DMS79 treated with DMSO at 0.1 percent for 48 hours (cell line): Measurements from ENCODE around the gene SNRK.

Source experiments
- DNase-seq: peaks from one replicate; lab custom pipeline; 2025; lab: John Stamatoyannopoulos, UW

The SNRK gene

DNA sequence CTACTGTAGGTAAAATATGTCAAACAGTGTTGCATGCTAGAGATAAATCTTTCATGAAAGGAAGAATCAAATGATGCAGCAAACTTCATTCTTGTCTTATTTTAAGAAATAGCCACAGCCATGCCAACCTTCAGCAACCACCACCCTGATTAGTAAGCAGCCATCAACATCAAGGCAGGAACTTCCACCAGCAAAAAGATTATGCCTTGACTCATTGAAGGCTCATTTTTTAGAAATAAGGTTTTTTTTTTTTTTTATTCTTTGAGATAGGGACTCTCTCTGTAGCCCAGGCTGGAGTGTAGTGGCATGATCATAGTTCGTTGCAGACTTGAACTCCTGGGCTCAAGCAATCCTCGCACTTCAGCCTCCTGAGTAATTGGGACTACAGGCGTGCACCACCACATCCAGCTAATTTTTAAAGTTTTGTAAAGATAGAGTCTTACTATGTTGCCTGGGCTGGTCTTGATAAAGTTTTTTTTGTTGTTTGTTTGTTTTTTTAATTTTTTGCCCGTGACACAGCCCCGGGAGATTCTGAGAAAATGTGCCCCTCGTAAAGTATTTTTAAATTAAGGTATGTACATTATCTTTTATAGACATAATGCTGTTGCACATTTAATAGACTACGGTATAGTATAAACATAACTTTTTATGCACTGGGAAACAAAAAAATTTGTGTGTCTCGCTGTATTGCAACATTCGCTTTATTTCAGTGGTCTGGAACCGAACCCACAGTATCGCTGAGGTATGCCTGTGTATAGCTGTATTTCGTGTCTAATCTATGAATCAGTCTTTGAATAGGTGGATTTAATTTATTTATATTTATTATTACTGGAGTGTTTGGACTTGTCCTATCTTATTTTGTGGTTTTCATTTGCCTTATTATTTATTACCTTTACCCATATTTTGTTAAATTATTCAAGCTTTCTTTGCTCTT, 23.3 kb downstream of the SNRK start:
- no peak for DNase-seq

GRCh38 chr3:43316783-43317460, 30.6 kb downstream of the SNRK start:
- no peak for DNase-seq

DNA sequence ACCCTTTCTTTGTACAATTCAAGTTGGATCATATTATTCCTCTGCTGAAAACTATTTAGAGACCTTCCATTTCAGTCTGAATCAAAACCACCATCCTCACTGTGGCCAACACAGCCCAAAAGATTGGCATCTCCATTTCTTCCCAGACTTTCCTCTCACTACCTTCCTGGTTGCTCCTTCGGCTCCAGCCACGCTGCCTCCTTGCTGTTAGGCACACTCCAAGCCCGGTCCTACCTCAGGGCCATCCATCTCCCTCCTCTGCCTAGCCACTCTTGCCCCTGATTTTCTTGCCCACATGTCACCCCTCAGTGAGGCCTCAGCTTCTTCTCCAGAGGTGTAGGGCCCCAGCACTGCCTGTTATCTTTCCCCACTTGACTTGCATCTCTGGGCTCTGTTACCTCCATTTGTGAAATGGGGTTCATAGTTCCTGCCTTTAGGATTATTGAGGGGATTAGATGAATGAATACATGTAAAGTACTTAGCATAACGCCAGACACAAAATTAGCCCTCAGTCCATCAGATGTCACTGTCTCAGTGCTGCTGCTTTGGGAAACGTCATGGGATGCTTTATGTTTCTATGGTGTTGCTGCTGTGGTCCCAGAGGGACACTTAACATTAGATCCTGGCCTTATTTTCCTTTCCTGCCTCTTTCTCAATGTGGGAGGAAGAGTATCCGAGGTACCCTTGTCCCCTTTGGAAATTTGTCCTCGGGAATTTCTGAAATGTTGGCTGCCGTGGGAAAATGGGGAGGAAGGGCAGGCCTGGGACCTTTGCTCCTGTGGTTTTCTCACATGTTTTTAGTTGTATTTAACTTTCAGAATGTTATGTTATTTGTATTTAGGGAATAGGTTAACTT, 31.3 kb downstream of the SNRK start:
- no peak for DNase-seq

DNA sequence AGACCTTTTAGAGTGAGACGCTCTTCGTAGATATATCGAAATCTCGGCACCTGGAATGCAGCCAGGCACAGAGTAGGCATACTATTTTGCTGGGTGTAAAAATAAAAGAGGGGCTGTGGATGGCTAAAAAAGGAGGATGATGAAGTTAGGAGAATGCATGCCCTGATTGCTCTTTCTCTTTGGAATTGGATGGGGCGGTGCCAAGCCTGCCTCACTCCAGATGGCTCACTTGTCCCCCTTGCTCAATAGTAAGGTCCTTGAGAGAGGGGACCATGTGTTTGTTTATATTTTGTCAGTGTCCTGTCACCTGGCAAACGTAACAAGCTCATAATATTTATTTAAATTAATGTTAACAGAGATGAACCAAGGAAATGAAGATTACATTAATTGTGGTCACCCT, 33.0 kb downstream of the SNRK start:
- DNase-seq = no peak

GRCh38 chr3:43319794-43320193, 33.5 kb downstream of the SNRK start:
- DNase-seq = no peak

DNA sequence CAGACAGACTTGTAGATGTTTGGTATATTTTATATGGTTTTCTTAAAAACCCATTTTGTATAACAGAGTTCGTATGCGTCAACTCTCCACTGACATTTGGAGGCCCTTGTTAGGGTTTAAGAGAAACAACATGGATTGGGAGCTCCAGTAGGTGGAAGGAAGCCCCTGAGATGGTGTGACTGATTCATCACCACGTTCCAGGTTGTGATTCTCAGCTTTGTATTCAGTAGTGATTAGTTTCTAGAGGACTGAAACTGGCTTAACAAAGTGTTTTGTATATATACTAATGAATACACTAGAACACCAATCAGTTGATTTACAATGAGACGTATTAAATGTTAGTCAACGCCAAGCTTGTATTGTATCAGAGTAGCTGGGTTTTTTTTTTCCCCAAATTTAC, 33.9 kb downstream of the SNRK start:
- no peak for DNase-seq

DNA sequence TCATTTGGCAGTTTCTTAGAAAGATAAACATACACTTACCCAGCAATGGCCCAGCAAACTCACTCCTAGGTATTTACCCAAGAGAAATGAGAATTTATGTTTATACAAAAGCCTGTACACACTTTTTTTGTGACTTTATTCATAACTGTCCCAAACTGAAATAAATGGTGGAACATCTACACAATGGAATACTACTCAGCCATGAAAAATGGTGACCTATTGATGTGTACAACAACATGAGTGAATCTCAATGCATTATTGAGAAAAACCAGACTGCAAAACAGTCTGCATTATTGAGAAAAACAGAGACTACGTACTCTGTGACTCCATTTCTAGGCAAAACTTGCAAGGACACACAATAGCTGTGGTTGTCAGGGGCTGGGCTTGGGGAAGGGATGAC, 37.2 kb downstream of the SNRK start:
- no peak for DNase-seq

GRCh38 chr3:43326891-43327581, 40.7 kb downstream of the SNRK start:
- DNase-seq = no peak

DNA sequence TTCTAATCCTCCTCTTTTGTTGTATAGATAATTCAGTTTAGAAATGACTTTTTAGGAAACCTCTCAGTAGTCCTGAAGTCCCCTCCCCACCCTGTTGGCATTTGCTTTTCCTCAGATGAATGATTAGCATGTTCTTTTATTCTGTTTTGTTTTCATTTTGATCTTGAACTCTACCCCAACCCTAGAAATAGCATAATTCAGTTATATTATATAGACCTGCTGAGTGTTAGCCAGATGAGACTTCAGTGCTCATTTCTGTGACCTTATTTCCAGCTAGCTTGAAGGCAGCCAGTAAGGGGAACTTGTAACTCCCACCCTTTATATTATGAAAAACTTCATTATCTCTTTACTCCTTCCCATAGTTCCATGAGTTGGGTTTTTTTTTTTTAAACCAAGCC, 41.2 kb downstream of the SNRK start:
- no peak for DNase-seq

GRCh38 chr3:43328653-43329052, 42.3 kb downstream of the SNRK start:
- no peak for DNase-seq

GRCh38 chr3:43330981-43331380, 44.6 kb downstream of the SNRK start:
- no peak for DNase-seq

DNA sequence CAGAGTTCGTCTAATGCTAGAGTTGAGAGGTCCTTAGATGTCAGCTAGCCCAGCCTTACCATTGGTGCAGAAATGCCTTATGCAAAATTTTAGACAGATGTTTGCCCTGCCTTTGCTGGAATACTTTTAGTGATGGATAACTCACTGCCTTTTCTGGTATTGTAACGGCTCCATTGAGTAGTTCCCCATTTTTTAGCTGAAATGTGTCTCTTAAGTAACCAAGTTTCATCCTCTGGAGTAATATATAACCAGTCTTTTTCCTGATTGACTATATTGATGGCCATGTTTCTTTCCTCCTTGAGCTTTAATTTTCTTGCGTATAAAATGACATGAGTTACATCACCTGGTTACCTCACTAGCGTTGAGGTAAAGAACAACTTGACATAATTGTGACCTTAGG, 45.0 kb downstream of the SNRK start:
- DNase-seq = no peak

DNA sequence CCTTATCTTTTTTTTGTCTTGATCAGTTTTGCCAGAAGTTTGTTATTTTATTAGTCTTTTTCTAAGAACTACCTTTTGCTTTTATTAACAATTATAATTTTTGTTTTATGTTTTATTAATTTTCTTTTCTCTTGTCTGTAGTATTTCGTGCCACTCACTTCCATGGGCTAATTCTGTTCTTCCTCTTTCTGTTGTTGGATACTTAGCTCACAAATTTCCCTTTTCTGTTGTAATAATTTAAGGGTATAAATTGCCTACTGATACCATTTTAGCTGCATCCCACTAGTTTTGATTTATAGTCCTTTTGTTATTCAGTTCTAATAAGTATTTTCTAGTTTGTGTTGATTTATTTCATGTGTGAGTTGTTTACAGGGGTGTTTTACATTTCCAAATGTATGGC, 48.6 kb downstream of the SNRK start:
- DNase-seq = no peak

DNA sequence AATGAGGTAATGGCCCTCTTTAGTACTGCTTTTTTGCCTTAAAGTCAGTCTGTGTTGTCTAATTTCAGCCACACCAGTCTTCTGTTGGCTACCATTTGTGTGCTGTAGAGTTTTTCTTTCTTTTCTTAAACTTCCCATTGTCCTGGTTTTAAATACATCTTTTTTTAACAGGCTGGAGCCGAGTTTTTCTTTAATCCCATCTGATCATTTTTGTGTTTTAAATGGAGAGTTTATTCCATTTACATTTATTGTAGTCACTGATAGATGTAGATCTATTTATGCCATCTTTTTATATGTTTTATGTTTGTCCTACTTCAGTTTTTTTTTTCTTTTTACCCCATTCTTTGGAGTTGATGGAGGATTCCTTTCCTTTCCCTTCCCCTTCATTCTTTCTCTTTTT, 49.5 kb downstream of the SNRK start:
- no peak for DNase-seq

DNA sequence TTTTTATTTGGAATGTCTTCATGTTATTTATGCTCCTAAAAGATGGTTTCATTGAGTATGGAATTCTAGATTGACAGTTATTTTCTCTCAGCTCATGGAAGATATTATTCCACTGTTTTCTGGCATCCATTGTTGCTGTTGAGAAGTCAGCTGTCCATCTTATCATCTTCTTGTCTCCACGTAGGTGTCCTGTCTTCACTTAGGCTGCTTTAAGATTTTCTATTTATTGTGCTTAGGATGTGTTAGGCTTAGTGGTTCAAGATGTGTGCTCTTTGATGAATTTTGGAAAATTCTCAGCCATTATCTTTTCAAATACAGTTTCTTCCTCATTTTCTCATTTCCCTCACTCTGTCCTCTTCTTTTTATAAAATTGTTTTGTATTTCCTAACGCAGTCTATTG, 52.0 kb downstream of the SNRK start:
- no peak for DNase-seq

GRCh38 chr3:43340403-43340802, 54.1 kb downstream of the SNRK start:
- DNase-seq = no peak

DNA sequence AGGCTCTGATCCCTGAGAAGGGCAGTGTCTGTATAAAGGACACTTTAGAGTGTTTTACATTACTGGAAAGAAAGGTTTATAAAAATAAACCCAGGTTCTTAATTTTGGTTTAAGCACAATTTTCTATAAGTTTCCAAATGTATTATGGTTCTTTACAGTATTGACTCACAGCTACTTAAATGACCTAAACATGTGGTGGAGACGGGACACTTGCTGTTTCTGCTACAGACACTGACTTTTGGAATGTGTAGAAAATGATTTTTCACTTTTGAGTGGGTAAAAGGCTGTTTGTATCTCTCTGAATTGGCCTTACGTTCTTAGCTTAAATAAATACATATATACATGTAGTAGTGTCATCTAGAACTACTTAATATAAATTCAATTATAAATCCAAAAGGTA, 55.4 kb downstream of the SNRK start:
- DNase-seq = no peak

- DNase-seq = no peak
Measured at GRCh38 chr3:43343185-43343584, 56.8 kb downstream of the SNRK start.

GRCh38 chr3:43343815-43344214, 57.5 kb downstream of the SNRK start:
- DNase-seq = no peak

DNA sequence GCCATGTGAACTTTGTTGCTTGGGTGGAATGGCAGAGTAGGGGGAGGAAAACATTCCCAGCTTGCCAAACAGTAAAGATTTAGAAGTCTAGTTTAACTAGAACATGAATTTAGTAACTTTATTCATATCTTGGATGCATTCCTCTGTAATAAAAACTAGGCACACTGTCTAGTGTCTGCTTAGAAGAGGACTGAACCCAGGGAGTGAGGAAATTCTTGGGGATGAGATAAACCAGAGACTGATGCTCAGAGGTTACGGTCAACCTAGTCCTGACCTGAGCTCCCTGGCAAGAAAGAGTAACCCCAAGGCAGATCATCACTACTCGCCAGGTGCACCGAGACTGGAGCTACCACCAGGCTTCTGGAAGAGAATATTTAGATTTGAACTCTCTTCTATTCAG, 58.2 kb downstream of the SNRK start:
- DNase-seq = no peak

- DNase-seq = no peak
Measured at GRCh38 chr3:43345246-43345645, 58.9 kb downstream of the SNRK start.

GRCh38 chr3:43345877-43346276, 59.5 kb downstream of the SNRK start:
- DNase-seq = no peak
